ENCODE data around the gene ZNF77.

- no peak for TF ChIP-seq CREB1 (IDR thresholded peaks at IDR 0.05; ENCODE audit: low read depth)
- TF ChIP-seq NFIC (IDR thresholded peaks at IDR 0.05) = no peak
- no peak for TF ChIP-seq MAX (IDR thresholded peaks at IDR 0.05)
These were observed 31.8 kb upstream of the ZNF77 start for GRCh38 chr19:2976609-2977000.

Measured in Ishikawa (cell line).